NB4 (cell line): ENCODE data around the gene EHD2.

Experiments used
- POLR2A ChIP-seq: IDR thresholded peaks from 2 replicates; pipeline ENCODE4 v1.6.1; 2011; ENCODE audit warnings: mild to moderate bottlenecking; ENCODE audit not compliant: insufficient read length; ENCODE audit errors: extremely low read depth
- TF ChIP-seq, protein P1 (sequence below): IDR thresholded peaks from one replicate; pipeline ENCODE4 v1.5.1; 2012; ENCODE audit warnings: low read depth, low read length

DNA sequence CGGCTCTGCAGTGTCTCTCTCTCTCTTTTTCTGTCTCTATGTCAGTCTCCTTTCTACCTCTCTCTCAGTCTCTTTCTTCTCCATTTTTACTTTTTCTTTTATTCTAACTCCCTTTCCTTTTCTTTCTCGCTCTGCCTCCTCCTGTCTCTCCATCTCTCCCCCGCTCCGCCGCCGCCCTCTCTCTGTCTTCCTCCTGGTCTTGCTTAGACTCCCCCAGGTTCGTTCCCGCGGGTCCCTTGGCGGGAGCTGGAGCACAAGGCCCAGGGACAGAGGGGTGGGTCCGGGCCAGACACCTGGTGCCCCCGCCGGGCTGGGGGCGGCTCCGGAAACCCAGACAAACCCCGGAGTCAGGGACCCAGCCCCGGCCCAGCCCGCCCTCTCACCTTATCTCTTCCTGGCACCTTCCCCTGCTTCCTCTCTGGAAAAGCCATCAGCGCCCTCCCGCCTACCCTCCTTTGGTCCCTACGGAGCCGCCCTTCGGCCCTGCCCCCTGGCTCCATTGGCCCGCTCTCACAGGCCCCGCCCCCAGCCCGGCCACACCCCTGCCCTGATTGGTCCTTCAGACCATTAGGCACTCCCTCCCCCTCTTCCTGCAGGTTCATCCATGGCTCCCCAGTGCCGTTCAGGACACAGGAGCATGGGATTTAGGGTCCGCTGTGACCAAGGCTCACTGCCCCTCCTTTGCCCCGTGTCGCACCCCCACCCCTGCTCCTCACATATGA is 16.7 kb downstream of the EHD2 start:
- TF ChIP-seq POLR2A = no peak
- TF ChIP-seq, protein P1, sequence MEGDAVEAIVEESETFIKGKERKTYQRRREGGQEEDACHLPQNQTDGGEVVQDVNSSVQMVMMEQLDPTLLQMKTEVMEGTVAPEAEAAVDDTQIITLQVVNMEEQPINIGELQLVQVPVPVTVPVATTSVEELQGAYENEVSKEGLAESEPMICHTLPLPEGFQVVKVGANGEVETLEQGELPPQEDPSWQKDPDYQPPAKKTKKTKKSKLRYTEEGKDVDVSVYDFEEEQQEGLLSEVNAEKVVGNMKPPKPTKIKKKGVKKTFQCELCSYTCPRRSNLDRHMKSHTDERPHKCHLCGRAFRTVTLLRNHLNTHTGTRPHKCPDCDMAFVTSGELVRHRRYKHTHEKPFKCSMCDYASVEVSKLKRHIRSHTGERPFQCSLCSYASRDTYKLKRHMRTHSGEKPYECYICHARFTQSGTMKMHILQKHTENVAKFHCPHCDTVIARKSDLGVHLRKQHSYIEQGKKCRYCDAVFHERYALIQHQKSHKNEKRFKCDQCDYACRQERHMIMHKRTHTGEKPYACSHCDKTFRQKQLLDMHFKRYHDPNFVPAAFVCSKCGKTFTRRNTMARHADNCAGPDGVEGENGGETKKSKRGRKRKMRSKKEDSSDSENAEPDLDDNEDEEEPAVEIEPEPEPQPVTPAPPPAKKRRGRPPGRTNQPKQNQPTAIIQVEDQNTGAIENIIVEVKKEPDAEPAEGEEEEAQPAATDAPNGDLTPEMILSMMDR = no peak
